ENCODE measurements around the gene BRMS1.

The BRMS1 gene

DNA sequence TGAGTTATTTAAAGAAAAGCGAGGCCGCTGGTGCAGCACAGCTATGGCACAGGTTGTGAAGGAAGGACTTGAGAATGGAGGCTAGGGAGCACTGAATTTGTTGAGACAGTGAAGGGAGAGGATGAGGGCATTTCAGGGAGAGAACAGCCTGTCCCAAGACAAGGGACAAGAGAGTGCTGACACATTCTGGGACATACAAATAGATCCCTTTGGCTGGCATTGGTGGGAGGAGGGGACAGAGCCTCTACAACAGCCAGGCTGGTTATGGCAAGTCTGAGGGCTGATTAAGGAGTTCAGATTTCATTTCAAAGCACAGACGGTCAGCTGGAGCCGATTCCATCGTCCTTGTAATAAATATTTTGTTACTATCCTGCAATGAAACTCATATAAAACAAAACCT, 28.4 kb upstream of the BRMS1 start:
- Histone ChIP-seq H3K36me3 (ENCODE audit: control insufficient read depth, insufficient read depth, low read length) (peaks cover 6% of the 10 kb centered on the region), H3K4me3 (replicated peaks; ENCODE audit: low read depth, low read length) (no peak overlapping the region), H3K27me3 (replicated peaks; ENCODE audit: control insufficient read depth, insufficient read depth, low read length) (no peaks in the 10 kb centered on the region)
- DNase-seq (ENCODE audit: extremely low read depth, insufficient read length) = no peak
- TF ChIP-seq, protein P1, sequence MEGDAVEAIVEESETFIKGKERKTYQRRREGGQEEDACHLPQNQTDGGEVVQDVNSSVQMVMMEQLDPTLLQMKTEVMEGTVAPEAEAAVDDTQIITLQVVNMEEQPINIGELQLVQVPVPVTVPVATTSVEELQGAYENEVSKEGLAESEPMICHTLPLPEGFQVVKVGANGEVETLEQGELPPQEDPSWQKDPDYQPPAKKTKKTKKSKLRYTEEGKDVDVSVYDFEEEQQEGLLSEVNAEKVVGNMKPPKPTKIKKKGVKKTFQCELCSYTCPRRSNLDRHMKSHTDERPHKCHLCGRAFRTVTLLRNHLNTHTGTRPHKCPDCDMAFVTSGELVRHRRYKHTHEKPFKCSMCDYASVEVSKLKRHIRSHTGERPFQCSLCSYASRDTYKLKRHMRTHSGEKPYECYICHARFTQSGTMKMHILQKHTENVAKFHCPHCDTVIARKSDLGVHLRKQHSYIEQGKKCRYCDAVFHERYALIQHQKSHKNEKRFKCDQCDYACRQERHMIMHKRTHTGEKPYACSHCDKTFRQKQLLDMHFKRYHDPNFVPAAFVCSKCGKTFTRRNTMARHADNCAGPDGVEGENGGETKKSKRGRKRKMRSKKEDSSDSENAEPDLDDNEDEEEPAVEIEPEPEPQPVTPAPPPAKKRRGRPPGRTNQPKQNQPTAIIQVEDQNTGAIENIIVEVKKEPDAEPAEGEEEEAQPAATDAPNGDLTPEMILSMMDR (IDR thresholded peaks at IDR 0.05; ENCODE audit: insufficient read depth, low read length, poor library complexity, severe bottlenecking) = no peak

DNA sequence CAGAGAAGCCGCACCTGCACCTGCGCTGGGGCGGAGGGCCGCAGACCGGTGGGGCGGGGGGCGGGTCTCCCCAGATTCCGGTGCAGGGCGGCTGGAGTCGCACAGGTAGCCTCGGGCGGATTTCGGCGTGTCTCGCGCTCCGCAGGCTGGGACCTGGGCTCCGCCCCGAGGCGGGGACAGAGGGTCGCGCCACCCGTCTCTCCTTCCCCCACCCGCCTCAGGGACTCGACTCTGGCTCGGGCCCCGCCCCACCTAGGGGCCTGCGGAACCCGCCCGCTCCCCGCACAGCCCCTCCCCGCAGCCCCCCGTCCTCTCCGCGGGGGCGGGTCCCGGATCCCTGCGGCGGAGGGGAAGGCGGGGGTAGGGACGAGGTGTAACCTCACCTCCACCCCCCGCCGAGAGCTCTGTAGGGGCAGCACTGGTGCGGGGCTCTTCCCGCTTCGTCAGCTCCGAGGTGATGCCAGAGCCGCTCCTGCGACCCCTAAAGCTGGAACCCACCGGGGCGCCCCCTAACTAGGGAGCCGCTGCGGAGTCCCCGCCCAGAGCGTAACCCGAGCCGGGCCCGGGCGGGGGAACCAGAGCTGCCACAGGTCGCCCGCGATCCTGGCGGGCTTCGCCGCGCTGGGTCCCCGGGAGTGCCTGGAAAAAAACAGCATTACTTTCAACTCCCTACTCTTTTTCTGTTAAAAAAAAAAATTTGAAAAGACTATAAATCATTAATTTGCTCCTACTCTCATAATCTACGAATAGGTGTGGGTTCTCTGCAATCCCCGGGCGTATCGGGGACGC, 26.9 kb upstream of the BRMS1 start, which contains the start of gene SLC29A2:
SLC29A2 (minus strand) TSS at position 134 of the 789 bp plus-strand sequence. CDS start 169 bp downstream, outside the sequence.
- DNase-seq (ENCODE audit: extremely low read depth, insufficient read length) = peak; percentile 90
- peaks cover 8% of the 10 kb centered on the region for H3K36me3 ChIP-seq (ENCODE audit: control insufficient read depth, insufficient read depth, low read length)
- TF ChIP-seq, protein P1 (IDR thresholded peaks at IDR 0.05; ENCODE audit: insufficient read depth, low read length, poor library complexity, severe bottlenecking) = no peak
- H3K27me3 ChIP-seq (replicated peaks; ENCODE audit: control insufficient read depth, insufficient read depth, low read length) = no peaks in the 10 kb centered on the region
- H3K4me3 ChIP-seq (replicated peaks; ENCODE audit: low read depth, low read length) = peak within 1 kb of the TSS; percentile 89

DNA sequence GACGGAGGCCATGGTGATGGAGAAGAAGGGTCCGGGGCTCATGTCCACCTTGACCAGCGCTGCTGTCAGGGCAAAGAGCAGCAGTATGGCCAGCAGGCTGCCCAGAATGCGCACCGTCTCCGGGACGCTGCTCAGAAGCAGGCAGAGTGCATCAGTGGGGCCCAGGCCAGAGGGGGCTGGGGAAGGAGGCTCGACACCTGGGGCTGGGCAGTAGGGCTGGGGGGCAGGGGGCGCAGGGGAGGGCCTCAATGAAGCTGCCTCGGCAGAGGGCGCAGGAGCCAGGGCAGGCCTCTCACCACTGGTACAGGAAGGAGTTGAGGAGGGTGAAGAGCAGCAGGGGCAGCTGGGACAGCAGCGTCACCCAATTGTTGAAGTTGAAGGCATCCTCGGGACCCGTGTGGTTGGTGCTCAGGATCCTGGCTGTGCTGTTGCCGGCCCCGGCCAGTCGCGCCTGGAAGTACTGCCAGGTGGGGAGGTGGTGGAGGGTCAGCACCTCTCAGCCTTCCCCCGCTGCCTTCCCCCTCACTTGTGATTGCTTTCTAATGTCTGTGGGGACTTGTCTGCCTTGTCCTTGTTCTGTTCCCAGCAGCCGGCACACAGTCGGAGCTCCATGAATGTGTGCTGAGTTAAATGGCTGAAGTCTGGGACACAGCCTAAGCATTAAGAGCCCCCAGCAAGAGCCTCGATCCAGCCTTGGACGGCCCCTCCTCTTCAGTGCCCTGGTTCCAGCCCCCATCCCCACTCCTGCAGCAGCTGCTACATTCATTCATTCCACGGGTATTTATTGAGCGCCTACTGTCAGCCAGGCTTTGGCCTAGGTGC, 24.4 kb upstream of the BRMS1 start:
- Histone ChIP-seq H3K27me3 (replicated peaks; ENCODE audit: control insufficient read depth, insufficient read depth, low read length) (no peaks in the 10 kb centered on the region), H3K4me3 (replicated peaks; ENCODE audit: low read depth, low read length) (no peak overlapping the region), H3K36me3 (ENCODE audit: control insufficient read depth, insufficient read depth, low read length) (peaks cover 8% of the 10 kb centered on the region)
- DNase-seq (ENCODE audit: extremely low read depth, insufficient read length) = no peak
- TF ChIP-seq, protein P1 (IDR thresholded peaks at IDR 0.05; ENCODE audit: insufficient read depth, low read length, poor library complexity, severe bottlenecking) = no peak

DNA sequence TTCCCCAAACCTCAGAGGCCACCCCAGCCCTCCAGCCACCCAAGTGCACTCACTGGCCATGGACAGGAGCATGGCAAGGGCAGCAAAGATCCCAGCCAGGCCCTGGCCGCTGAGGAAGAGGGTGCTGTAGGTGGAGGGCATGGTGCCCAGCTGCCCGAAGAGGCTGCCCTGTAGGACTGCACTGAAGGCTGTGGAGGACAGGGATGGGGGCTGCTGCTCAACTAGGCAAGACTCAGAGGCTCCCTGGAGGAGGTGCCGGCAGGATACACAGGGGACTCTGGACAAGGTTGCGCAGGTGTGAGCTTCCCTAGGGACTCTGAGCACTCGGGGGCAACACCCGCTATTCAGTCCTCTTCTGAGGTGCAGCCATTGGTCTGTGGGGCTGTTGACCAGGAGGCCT, 23.6 kb upstream of the BRMS1 start:
- no peak for DNase-seq (ENCODE audit: extremely low read depth, insufficient read length)
- Histone ChIP-seq H3K36me3 (ENCODE audit: control insufficient read depth, insufficient read depth, low read length) (peaks cover 8% of the 10 kb centered on the region), H3K27me3 (replicated peaks; ENCODE audit: control insufficient read depth, insufficient read depth, low read length) (no peaks in the 10 kb centered on the region), H3K4me3 (replicated peaks; ENCODE audit: low read depth, low read length) (no peak overlapping the region)
- TF ChIP-seq, protein P1 (IDR thresholded peaks at IDR 0.05; ENCODE audit: insufficient read depth, low read length, poor library complexity, severe bottlenecking) = no peak

DNA sequence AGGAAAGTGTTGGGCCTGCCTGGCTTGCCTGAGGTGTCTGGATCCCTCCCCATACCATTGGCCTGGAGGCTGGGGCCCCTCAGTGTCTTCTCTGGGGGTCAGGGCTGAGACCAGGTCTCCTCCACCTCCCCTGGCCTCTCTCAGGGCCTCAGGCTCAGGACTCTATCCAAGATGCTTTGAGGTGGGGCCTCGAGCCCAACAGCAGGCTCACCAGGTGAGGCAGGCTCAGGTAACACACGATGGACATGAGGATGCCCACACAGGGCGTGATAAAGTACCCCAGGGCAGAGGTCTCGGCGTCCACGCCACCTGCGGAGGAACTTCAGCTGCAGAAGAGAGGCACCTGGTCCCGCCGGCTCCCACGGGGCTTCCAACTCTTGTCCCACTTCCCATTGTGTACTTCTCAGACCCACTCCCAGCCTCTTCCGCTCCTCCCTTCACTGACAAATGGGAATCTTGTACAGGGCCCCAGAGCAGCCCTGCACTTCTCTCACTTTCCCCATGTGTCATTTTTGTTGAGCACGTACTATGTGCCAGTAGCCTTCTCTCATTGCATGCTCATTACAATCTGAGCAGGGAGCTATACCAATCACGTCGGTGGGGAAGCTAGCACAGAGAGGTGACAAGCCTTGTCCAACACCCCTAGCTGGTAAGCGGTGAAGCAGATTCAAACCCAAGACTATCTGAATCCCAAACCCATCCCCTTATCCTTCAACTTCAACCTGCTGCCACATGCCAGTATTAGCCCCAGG, 22.8 kb upstream of the BRMS1 start:
- H3K36me3 ChIP-seq (ENCODE audit: control insufficient read depth, insufficient read depth, low read length) = peaks cover 8% of the 10 kb centered on the region
- H3K27me3 ChIP-seq (replicated peaks; ENCODE audit: control insufficient read depth, insufficient read depth, low read length) = no peaks in the 10 kb centered on the region
- no peak overlapping the region for H3K4me3 ChIP-seq (replicated peaks; ENCODE audit: low read depth, low read length)
- no peak for DNase-seq (ENCODE audit: extremely low read depth, insufficient read length)
- TF ChIP-seq, protein P1 (IDR thresholded peaks at IDR 0.05; ENCODE audit: insufficient read depth, low read length, poor library complexity, severe bottlenecking) = no peak
